ENCODE data around the gene RAB11FIP4.

- TF ChIP-seq RXRA (IDR thresholded peaks at IDR 0.05) = no peak
- no peak for TF ChIP-seq CTCF (IDR thresholded peaks at IDR 0.05; ENCODE audit: low read depth, low read length, missing input control)
- TF ChIP-seq HNF4G (IDR thresholded peaks at IDR 0.05) = no peak
- no peak for TF ChIP-seq YY1 (IDR thresholded peaks at IDR 0.05)
- no peak for TF ChIP-seq JUND (IDR thresholded peaks at IDR 0.05)
Measured at GRCh38 chr17:31392856-31393748, 1.6 kb downstream of the RAB11FIP4 start.

All from liver (tissue), 3 donors.